NB4 (cell line): ENCODE measurements around the gene AP1B1.

ENCODE experiments used
- CTCF ChIP-seq: IDR thresholded peaks from one replicate; pipeline ENCODE4 v1.5.1; 2012; ENCODE audit warnings: low read depth, low read length
- POLR2A ChIP-seq: IDR thresholded peaks from 2 replicates; pipeline ENCODE4 v1.6.1; 2011; ENCODE audit warnings: mild to moderate bottlenecking; ENCODE audit not compliant: insufficient read length; ENCODE audit errors: extremely low read depth

GRCh38 chr22:29351891-29352290 is 36.5 kb downstream of the AP1B1 start:
- TF ChIP-seq CTCF: no peak
- TF ChIP-seq POLR2A: no peak
